Measurements from ENCODE around the gene MXI1. TPM values are rescaled to one million over a fixed set of nuclear protein-coding genes. Genes with fewer than 3 reads are reported as not detected.
"Not testable (repeated sequence)": the region's sequence is repeated elsewhere in the genome, so short reads cannot be mapped to it uniquely, and the experiment has no call there.

Gene MXI1
- total RNA-seq, 1 donor = 8.2 TPM

DNA sequence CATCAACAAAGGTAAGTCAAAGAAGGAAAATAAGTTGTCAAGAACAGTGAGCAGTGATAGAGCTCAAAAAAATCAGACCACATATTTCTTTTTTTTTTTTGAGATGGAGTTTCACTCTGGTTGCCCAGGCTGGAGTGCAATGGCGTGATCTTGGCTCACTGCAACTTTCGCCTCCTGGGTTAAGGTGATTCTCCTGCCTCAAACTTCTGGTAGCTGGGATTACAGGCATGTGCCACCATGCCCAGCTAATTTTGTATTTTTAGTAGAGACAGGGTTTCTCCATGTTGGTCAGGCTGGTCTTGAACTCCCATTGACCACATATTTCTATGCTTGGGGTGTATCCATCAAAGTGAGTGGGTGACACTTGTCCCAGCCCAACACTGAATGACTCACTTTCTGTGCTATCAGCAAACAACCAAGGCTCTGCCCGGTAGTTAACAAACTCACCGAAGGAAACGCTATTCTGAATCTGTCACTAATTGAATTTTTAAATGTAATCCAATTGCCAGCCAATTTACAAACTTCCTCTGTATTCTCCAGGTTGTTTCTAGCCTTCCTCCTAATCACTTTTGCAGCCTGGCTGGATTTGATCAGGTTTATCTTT is 116.9 kb downstream of the MXI1 start:
- DNase-seq (ENCODE audit: low read depth) = no peak
- no peak overlapping the region for H3K4me3 ChIP-seq (ENCODE audit: low read depth, low read length)
- TF ChIP-seq, protein P1, sequence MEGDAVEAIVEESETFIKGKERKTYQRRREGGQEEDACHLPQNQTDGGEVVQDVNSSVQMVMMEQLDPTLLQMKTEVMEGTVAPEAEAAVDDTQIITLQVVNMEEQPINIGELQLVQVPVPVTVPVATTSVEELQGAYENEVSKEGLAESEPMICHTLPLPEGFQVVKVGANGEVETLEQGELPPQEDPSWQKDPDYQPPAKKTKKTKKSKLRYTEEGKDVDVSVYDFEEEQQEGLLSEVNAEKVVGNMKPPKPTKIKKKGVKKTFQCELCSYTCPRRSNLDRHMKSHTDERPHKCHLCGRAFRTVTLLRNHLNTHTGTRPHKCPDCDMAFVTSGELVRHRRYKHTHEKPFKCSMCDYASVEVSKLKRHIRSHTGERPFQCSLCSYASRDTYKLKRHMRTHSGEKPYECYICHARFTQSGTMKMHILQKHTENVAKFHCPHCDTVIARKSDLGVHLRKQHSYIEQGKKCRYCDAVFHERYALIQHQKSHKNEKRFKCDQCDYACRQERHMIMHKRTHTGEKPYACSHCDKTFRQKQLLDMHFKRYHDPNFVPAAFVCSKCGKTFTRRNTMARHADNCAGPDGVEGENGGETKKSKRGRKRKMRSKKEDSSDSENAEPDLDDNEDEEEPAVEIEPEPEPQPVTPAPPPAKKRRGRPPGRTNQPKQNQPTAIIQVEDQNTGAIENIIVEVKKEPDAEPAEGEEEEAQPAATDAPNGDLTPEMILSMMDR (IDR thresholded peaks at IDR 0.05; ENCODE audit: insufficient read depth, low read depth, low read length) = no peak

DNA sequence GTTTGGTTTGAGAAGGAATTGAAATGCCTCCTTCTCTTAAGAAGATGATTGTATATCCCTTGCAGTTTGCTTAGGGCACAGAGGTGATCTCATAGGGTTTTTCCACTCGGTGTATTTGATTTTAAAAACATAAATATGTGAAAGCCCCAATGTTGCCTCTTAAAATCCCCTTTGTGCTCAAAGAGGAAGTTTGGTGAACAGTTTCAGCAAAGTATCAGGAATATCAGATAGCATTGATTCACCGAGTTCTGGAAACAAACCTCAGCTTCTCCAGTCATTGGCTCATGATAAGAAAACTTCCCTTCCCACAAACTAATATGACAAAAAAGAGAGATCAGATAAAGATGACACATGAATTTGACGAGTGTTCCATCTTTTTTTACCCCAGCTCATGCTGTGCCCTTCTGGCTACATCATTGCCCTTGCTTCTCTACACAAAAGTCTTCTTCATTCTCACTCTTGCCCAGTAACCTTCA is 117.4 kb downstream of the MXI1 start:
- no peak overlapping the region for H3K4me3 ChIP-seq (ENCODE audit: low read depth, low read length)
- TF ChIP-seq, protein P1 (IDR thresholded peaks at IDR 0.05; ENCODE audit: insufficient read depth, low read depth, low read length) = no peak
- DNase-seq (ENCODE audit: low read depth) = no peak

DNA sequence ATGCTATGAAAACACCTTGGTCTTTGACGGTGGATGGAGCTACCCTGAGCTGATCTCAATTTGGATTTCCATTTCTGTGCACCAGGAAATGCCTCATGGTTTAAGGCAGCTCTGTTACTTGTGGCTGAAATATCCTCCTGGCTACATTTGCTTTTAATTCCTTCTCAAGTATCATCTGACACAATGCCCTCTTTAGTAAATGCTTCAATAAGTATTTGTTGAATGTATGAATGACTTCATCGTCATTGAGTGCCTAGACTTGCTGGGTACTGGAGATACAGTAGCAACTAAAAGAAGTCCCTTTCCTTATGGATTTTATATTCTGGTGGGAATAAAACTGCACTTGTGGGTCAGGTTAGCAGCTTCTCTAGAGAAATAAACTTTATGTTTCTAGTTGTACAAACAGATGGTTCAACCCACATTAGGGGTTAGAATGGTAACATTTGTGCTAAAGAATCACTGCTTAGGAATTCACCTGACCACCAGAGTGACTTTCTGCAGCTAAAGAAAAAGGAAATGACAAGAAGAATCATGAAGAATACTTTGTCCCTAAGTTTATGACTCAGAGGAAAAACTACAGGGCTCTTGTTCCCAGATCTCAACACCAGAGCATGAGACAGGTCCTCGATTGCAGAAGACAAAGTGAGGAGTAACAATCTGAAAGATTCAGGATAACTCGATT is 119.1 kb downstream of the MXI1 start:
- no peak overlapping the region for H3K4me3 ChIP-seq (ENCODE audit: low read depth, low read length)
- TF ChIP-seq, protein P1 (IDR thresholded peaks at IDR 0.05; ENCODE audit: insufficient read depth, low read depth, low read length) = no peak
- peak; percentile 78 for DNase-seq (ENCODE audit: low read depth)

DNA sequence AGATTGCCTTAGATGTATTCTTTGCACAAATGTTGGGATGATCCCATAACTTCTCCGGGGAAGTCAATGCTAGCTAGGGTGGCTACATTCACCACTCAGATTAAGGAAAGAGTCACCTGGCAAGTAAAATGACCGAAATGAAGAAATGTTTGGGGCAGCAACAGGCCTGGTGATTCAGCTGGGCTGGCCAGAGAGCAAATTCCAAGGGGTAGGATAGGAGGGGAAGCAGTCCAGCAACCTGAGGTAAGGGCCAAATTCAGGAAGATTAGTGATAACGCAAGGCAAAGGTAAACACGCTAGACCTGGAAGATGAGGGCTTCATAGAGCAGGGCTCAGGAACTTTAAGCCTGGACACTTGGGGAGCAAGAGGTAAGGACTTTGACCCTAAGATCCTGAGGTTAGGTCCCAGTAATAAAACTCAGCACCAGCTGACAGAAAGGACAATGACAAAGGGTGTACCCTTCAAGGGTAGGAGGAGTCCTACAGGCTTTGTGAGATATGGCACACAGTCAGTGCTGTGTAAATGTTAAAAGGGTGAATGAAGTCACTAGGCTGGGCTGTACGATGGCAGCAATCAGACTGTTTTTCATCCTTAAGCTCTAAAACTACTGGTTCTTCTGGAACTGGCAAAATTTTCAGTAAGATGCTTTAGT is 120.0 kb downstream of the MXI1 start:
- DNase-seq (ENCODE audit: low read depth) = no peak
- no peak overlapping the region for H3K4me3 ChIP-seq (ENCODE audit: low read depth, low read length)
- TF ChIP-seq, protein P1 (IDR thresholded peaks at IDR 0.05; ENCODE audit: insufficient read depth, low read depth, low read length) = no peak

DNA sequence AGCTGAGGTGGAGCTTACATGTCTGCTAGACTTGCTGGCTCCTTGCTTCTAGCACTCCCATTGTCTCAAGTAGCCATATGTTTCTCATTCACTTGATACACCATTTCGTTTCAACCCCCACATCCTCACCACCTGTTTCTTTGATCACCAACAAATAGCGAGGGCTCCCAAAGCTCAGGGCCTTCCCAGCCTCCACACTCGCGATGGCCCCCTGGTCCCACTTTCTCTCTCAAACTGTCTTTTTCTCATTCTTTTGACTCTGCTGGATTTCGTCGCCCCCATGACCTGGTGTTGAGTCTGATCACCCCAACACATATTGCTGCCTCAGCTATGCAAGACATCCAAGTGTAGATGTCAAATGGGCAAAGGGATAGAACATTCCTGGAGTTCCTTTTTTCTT is 123.3 kb downstream of the MXI1 start:
- TF ChIP-seq, protein P1 (IDR thresholded peaks at IDR 0.05; ENCODE audit: insufficient read depth, low read depth, low read length) = no peak
- no peak overlapping the region for H3K4me3 ChIP-seq (ENCODE audit: low read depth, low read length)

DNA sequence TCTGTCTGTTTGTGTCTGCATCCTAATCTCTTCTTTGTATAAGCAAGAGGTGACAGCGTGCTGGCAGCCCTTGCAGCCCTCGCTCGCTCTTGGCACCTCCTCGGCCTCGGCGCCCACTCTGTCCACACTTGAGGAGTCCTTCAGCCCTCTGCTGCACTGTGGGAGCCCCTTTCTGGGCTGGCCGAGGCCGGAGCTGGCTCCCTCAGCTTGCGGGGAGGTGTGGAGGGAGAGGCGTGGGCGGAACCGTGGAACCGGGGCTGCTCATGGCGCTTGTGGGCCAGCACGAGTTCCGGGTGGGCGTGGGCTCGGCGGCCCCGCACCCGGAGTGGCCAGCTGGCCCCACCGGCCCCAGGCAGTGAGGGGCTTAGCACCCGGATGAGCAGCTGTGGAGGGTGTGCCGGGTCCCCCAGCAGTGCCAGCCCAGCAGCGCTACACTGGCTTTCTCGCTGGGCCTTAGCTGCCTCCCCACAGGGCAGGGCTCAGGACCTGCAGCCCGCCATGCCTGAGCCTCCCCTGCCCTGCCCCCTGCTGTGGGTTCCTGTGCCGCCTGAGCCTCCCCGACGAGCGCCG is 123.9 kb downstream of the MXI1 start:
- DNase-seq (ENCODE audit: low read depth); H3K4me3 ChIP-seq (ENCODE audit: low read depth, low read length): not testable (repeated sequence)

More for the DNA sequence above, 123.3 kb downstream of the MXI1 start:
- no peak for DNase-seq (ENCODE audit: low read depth)

DNA sequence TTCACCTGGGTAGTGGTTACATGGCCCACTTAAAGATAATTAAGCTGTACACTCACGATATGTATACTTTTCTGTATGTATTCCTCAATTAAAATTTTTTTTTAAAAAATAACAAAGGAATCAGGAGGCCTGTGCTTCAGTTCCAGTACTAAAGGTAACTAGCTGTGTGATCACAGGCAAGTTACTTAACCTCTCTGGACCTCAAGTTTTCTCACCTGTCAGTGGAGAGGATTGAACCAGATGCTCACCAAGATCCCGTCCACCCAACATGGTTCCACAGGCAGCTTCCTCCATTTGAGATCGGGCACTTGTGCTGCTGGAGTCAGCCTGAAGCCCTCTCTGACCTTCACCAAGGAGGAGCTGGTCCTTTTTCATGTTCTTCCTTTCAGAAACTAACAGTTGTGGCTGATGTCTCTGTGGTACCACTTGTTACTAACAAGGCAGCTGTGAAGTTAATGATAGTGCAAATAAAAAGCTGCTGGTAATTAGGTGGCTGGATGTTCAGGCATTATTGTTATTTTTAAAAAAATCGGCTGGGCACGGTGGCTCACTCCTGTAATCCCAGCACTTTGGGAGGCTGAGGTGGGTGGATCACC is 126.8 kb downstream of the MXI1 start:
- DNase-seq (ENCODE audit: low read depth) = no peak

More for the DNA sequence above, 126.8 kb downstream of the MXI1 start:
- H3K4me3 ChIP-seq (ENCODE audit: low read depth, low read length) = no peak overlapping the region
- TF ChIP-seq, protein P1 (IDR thresholded peaks at IDR 0.05; ENCODE audit: insufficient read depth, low read depth, low read length) = no peak
